A673 (cell line): ENCODE results near the gene DAZAP2. TPM values are rescaled to one million over a fixed set of nuclear protein-coding genes. Genes with fewer than 3 reads are reported as not detected.
A peak's percentile ranks its signal among the peaks of the same experiment; 100 is the strongest.
"Not testable (repeated sequence)": the region's sequence is repeated elsewhere in the genome, so short reads cannot be mapped to it uniquely, and the experiment has no call there.

Source experiments
- BruUV-seq: library from RNA; stranded (reverse); fragments of 400-500 nt; replicated peaks from 2 replicates; lab custom pipeline; 2021; lab: Mats Ljungman, UMichigan
- CTCF ChIA-PET: fragments of 300-600 bp; sonication (Branson Sonifier 250); formaldehyde crosslinking; loops from one replicate; lab custom pipeline; 2022; ENCODE audit warnings: antibody characterized with exemption; lab: Charles Lee
- POLR2A ChIA-PET: fragments of 300-600 bp; sonication (Branson Sonifier 250); formaldehyde crosslinking; loops from one replicate; lab custom pipeline; 2022; ENCODE audit warnings: antibody characterized with exemption; ENCODE audit not compliant: low non-redundant PET; lab: Charles Lee
- DNase-seq: peaks from one replicate; pipeline ENCODE4 v3.0.0-alpha.2; 2015; ENCODE audit warnings: low spot score
- H3K27ac ChIP-seq: fragments of 200-600 bp; sonication (generic); 2 replicates; pipeline ENCODE4 v1.5.1; 2016; ENCODE audit warnings: mixed run types, low read depth, mild to moderate bottlenecking, mixed read lengths, antibody characterized with exemption, low read length; ENCODE audit not compliant: poor library complexity, severe bottlenecking
- H3K27me3 ChIP-seq: fragments of 200-600 bp; sonication (generic); replicated peaks from 2 replicates; pipeline ENCODE4 v1.6.1; 2017; ENCODE audit warnings: mixed run types, low read depth, mild to moderate bottlenecking, mixed read lengths, antibody characterized with exemption, low read length; ENCODE audit not compliant: insufficient read depth, poor library complexity
- H3K36me3 ChIP-seq: fragments of 200-600 bp; sonication (generic); 2 replicates; pipeline ENCODE4 v1.6.1; 2016; ENCODE audit warnings: mixed run types, mild to moderate bottlenecking, mixed read lengths, antibody characterized with exemption, low read length; ENCODE audit not compliant: insufficient read depth, poor library complexity, severe bottlenecking
- H3K4me1 ChIP-seq: fragments of 200-600 bp; sonication (generic); 2 replicates; pipeline ENCODE4 v1.6.1; 2017; ENCODE audit warnings: mixed run types, mild to moderate bottlenecking, mixed read lengths, antibody characterized with exemption, low read length; ENCODE audit not compliant: insufficient read depth, poor library complexity, severe bottlenecking
- H3K4me3 ChIP-seq: fragments of 200-600 bp; sonication (generic); 2 replicates; pipeline ENCODE4 v1.5.1; 2016; ENCODE audit warnings: low read depth, mixed run types, mild to moderate bottlenecking, mixed read lengths, low read length; ENCODE audit not compliant: poor library complexity, severe bottlenecking
- H3K9me3 ChIP-seq: fragments of 200-600 bp; sonication (generic); 2 replicates; pipeline ENCODE4 v1.6.1; 2016; ENCODE audit warnings: mixed run types, low read depth, mild to moderate bottlenecking, mixed read lengths, antibody characterized with exemption, low read length; ENCODE audit not compliant: poor library complexity, severe bottlenecking
- CTCF ChIP-seq: fragments of 300-800, 200-600 bp; sonication (generic); conservative IDR thresholded peaks from 2 replicates; pipeline ENCODE4 v1.5.1; 2017; ENCODE audit warnings: low read depth, mild to moderate bottlenecking, antibody characterized with exemption, low read length, moderate library complexity, mixed read lengths
- intact Hi-C: fragments of 100-400 bp; cut with micrococcal nuclease; formaldehyde crosslinking; loops from one replicate; pipeline ENCODE4 v1.10.0; 2022; ENCODE audit not compliant: unreplicated experiment
- total RNA-seq: library from RNA; stranded (reverse); gene quantifications from 2 replicates; pipeline ENCODE4 v1.2.3, GENCODE V29; 2021

Gene DAZAP2
- total RNA-seq, 1 experiment from 2014 or later = 138 TPM

GRCh38 chr12:51291603-51292513 is 53.2 kb downstream of the DAZAP2 start:
- DNase-seq = peak; percentile 13
- BruUV-seq, H3K9me3 ChIP-seq, intact Hi-C loops, H3K4me1 ChIP-seq, H3K27ac ChIP-seq, H3K36me3 ChIP-seq, H3K4me3 ChIP-seq, H3K27me3 ChIP-seq: not testable (repeated sequence)
- ChIA-PET POLR2A (interaction anchor here (0.6 kb wide), 1 partner anchor 22 kb away, joined by 3 read pairs; no protein-coding TSS in a partner anchor), CTCF (interaction anchor here (1.4 kb wide), 1 partner anchor 50 kb away, joined by 3 read pairs; no protein-coding TSS in a partner anchor)
- TF ChIP-seq CTCF = 0 out of 2 replicates have a peak, but pooled peaks have one; percentile 16

Other genes with a start within 250 kb of the DAZAP2 start
- gene SLC11A2, start 212.4 kb upstream of the DAZAP2 start, total RNA-seq = 33.9 and 47.6 TPM in 2 replicates
- 60.3 and 63.7 TPM in 2 replicates for gene LETMD1, start 190.5 kb upstream of the DAZAP2 start, total RNA-seq
- gene CSRNP2, start 155.2 kb upstream of the DAZAP2 start, total RNA-seq = 38.8 and 41.5 TPM in 2 replicates
- 46.1 and 49.2 TPM in 2 replicates for gene TFCP2, start 65.7 kb upstream of the DAZAP2 start, total RNA-seq
- 13.5 and 13.6 TPM in 2 replicates for gene POU6F1, start 20.8 kb upstream of the DAZAP2 start, total RNA-seq
- 25.2 and 26.5 TPM in 2 replicates for gene SMAGP, start 31.6 kb downstream of the DAZAP2 start, total RNA-seq
- not detected in 2 replicates for gene BIN2, start 85.3 kb downstream of the DAZAP2 start, total RNA-seq
- gene CELA1, start 107.9 kb downstream of the DAZAP2 start, total RNA-seq = not detected in 2 replicates
- 0.24 and 0.26 TPM in 2 replicates for gene GALNT6, start 152.6 kb downstream of the DAZAP2 start, total RNA-seq
- 0.73 and 1.1 TPM in 2 replicates for gene SLC4A8, start 186.0 kb downstream of the DAZAP2 start, total RNA-seq